Activated T-cell treated with anti-CD3 and anti-CD28 coated beads, Interleukin-2, amount 50 U/mL, for 1 hour (primary cell): Measurements from ENCODE around the gene VAMP2.
"Not testable (repeated sequence)": the region's sequence is repeated elsewhere in the genome, so short reads cannot be mapped to it uniquely, and the experiment has no call there.

Experiments used
- DNase-seq: peaks from one replicate; pipeline ENCODE4 v3.0.0-alpha.2; 2020

The VAMP2 gene

GRCh38 chr17:8175795-8176196 is 13.0 kb upstream of the VAMP2 start:
- DNase-seq = peak; percentile 37

GRCh38 chr17:8173871-8174322 is 11.1 kb upstream of the VAMP2 start:
- DNase-seq = no peak

- DNase-seq = peak; percentile 49
These were observed 10.5 kb upstream of the VAMP2 start for GRCh38 chr17:8173056-8173870.

- DNase-seq = not testable (repeated sequence)
These were observed 7.4 kb upstream of the VAMP2 start for GRCh38 chr17:8170186-8170585.

- DNase-seq = no peak
These were observed 4.8 kb upstream of the VAMP2 start for GRCh38 chr17:8167526-8167925.

- DNase-seq = no peak
These were observed 4.0 kb upstream of the VAMP2 start for GRCh38 chr17:8166731-8167130.

GRCh38 chr17:8164815-8165131 is 2.0 kb upstream of the VAMP2 start:
- no peak for DNase-seq

- DNase-seq = peak; percentile 68
These were observed 1.4 kb upstream of the VAMP2 start for GRCh38 chr17:8163978-8164814.

- DNase-seq = no peak
These were observed 539 bp upstream of the VAMP2 start for GRCh38 chr17:8162997-8163977.

- peak; percentile 41 for DNase-seq
These were observed 1.2 kb downstream of the VAMP2 start for GRCh38 chr17:8161289-8162232.

GRCh38 chr17:8160741-8161221 is 2.0 kb downstream of the VAMP2 start:
- DNase-seq = no peak

- no peak for DNase-seq
These were observed 2.5 kb downstream of the VAMP2 start for GRCh38 chr17:8160224-8160577.

- no peak for DNase-seq
These were observed 3.1 kb downstream of the VAMP2 start for GRCh38 chr17:8159459-8160223.

GRCh38 chr17:8159032-8159400 is 3.7 kb downstream of the VAMP2 start:
- DNase-seq = no peak

- DNase-seq = peak; percentile 85
These were observed 4.3 kb downstream of the VAMP2 start for GRCh38 chr17:8158267-8159031.

GRCh38 chr17:8156246-8156992 is 6.3 kb downstream of the VAMP2 start:
- DNase-seq = peak; percentile 99

GRCh38 chr17:8155996-8156245 is 6.8 kb downstream of the VAMP2 start:
- no peak for DNase-seq

- peak; percentile 34 for DNase-seq
These were observed 7.3 kb downstream of the VAMP2 start for GRCh38 chr17:8155231-8155995.
